K562 (cell line): ENCODE data around the gene ALDH3B2. TPM values are rescaled to one million over a fixed set of nuclear protein-coding genes. Genes with fewer than 3 reads are reported as not detected.

Experiments used
- ATAC-seq: fragments of 200-7000 bp; cut with Tn5 transposase; 3 replicates; pipeline ENCODE4 v1.9.1; 2020; ENCODE audit warnings: moderate library complexity
- BruUV-seq: library from RNA; stranded (reverse); fragments of 400-500 nt; replicated peaks from 2 replicates; lab custom pipeline; 2021; lab: Mats Ljungman, UMichigan
- CTCF ChIA-PET: fragments of 300-600 bp; formaldehyde crosslinking; extraction: SDS; loops from one replicate; lab custom pipeline; 2021; ENCODE audit warnings: low intra/inter-chr PET ratio; lab: Yijun Ruan, JAX
- POLR2A ChIA-PET: fragments of 300-600, 350-650 bp; sonication (Branson Sonifier 250); formaldehyde crosslinking; extraction: SDS; loops from one replicate; lab custom pipeline; 2021; ENCODE audit warnings: antibody characterized with exemption, inconsistent platforms; lab: Yijun Ruan, JAX
- DNase-seq, 4 experiments: peaks; one replicate each; pipeline versions ENCODE4 v3.0.0 to v3.0.0-alpha.2; 2011 to 2018; ENCODE audit warnings: low spot score in 3 of 4, mixed read lengths in 3 of 4; ENCODE audit errors: extremely low read depth in 1 of 4
- FAIRE-seq: peaks from 2 replicates; lab custom pipeline; 2011; peaks lifted over from hg19 to GRCh38; lab: Jason Lieb, UNC
- H2AFZ ChIP-seq: 2 replicates; pipeline ENCODE4 v1.6.0; 2011; ENCODE audit warnings: low read depth, low read length, control low read depth, inconsistent platforms
- H3K27ac ChIP-seq: fragments of 200-600 bp; 3 replicates; pipeline ENCODE4 v1.8.0; 2011; ENCODE audit warnings: low read depth, mild to moderate bottlenecking, control low read depth, inconsistent platforms, low read length, moderate library complexity, mixed read lengths; ENCODE audit errors: extremely low read depth
- H3K27me3 ChIP-seq, 2 experiments: fragments of 300-600 bp in 1 of 2; 2 replicates in 1 of 2; 3 replicates in 1 of 2; pipeline versions ENCODE4 v1.6.0 to v1.8.0; 2011; ENCODE audit warnings: inconsistent platforms in 2 of 2, low read length in 2 of 2, mild to moderate bottlenecking in 1 of 2, mixed read lengths in 1 of 2, moderate library complexity in 1 of 2; ENCODE audit not compliant: control insufficient read depth in 2 of 2, insufficient read depth in 2 of 2
- H3K36me3 ChIP-seq: fragments of 300-600 bp; 3 replicates; pipeline ENCODE4 v1.8.0; 2011; ENCODE audit warnings: mild to moderate bottlenecking, low read length, inconsistent platforms; ENCODE audit not compliant: control insufficient read depth, insufficient read depth
- H3K4me1 ChIP-seq, 2 experiments: fragments of 200-600 bp in 1 of 2; replicated peaks in 1 of 2; 2 replicates in 1 of 2; 3 replicates in 1 of 2; pipeline versions ENCODE4 v1.5.1 to v1.8.0; 2011; ENCODE audit warnings: inconsistent platforms in 2 of 2, low read length in 2 of 2, mild to moderate bottlenecking in 1 of 2, mixed read lengths in 1 of 2, moderate library complexity in 1 of 2; ENCODE audit not compliant: control insufficient read depth in 2 of 2, insufficient read depth in 2 of 2
- H3K4me2 ChIP-seq: 2 replicates; pipeline ENCODE4 v1.6.1; 2011; ENCODE audit warnings: low read length, control low read depth, inconsistent platforms, mixed read lengths; ENCODE audit not compliant: insufficient read depth
- H3K4me3 ChIP-seq: fragments of 200-600 bp; sonication (generic), shearing (Covaris generic); 2 replicates; pipeline ENCODE4 v1.5.1; 2016; ENCODE audit warnings: control low read depth, inconsistent platforms
- H3K79me2 ChIP-seq: fragments of 200-600 bp; 3 replicates; pipeline ENCODE4 v1.8.0; 2011; ENCODE audit warnings: low read length, inconsistent platforms; ENCODE audit not compliant: control insufficient read depth, insufficient read depth
- H3K9ac ChIP-seq, 2 experiments: 2 replicates each; pipeline versions ENCODE4 v1.6.0 to v1.6.1; 2011; ENCODE audit warnings: low read depth in 2 of 2, low read length in 2 of 2, control low read depth in 1 of 2, inconsistent platforms in 1 of 2, mild to moderate bottlenecking in 1 of 2, mixed read lengths in 1 of 2; ENCODE audit not compliant: insufficient read depth in 1 of 2
- H3K9me1 ChIP-seq: one replicate; pipeline ENCODE4 v1.6.0; 2011; ENCODE audit warnings: inconsistent platforms, mild to moderate bottlenecking, low read length, moderate library complexity; ENCODE audit not compliant: control insufficient read depth, insufficient read depth
- H3K9me3 ChIP-seq: replicated peaks from 2 replicates; pipeline ENCODE4 v1.5.1; 2011; ENCODE audit warnings: low read depth, low read length, inconsistent platforms; ENCODE audit not compliant: control insufficient read depth, insufficient read depth
- H4K20me1 ChIP-seq: replicated peaks from 2 replicates; pipeline ENCODE4 v1.6.1; 2011; ENCODE audit warnings: low read length, inconsistent platforms, mixed read lengths; ENCODE audit not compliant: control insufficient read depth, insufficient read depth
- BRF2 ChIP-seq: IDR thresholded peaks from 3 replicates; pipeline ENCODE4 v1.6.1; 2011; ENCODE audit warnings: borderline replicate concordance, mild to moderate bottlenecking; ENCODE audit not compliant: insufficient read length, insufficient read depth
- RAD21 ChIP-seq, 2 experiments: fragments of 250-450 bp in 1 of 2; fragments of 450-650 bp in 1 of 2; sonication (Bioruptor Pico) in 1 of 2; formaldehyde crosslinking in 1 of 2; IDR thresholded peaks in 1 of 2; conservative IDR thresholded peaks in 1 of 2; 2 replicates each; pipeline versions ENCODE4 v1.4.0 to v1.8.0; 2020 to 2022; ENCODE audit warnings: mild to moderate bottlenecking in 2 of 2, moderate library complexity in 1 of 2
- ZFP36 ChIP-seq: fragments of 150-350 bp; IDR thresholded peaks from 2 replicates; pipeline ENCODE4 v1.6.1; 2018; ENCODE audit warnings: low read length, low read depth; ENCODE audit not compliant: partially characterized antibody
- ZNF436 ChIP-seq: fragments of 250-450, 450-650 bp; sonication (Bioruptor Pico); formaldehyde crosslinking; IDR thresholded peaks from 2 replicates; pipeline ENCODE4 v1.7.0; 2020; ENCODE audit warnings: mild to moderate bottlenecking
- ZNF512 ChIP-seq: IDR thresholded peaks from 2 replicates; pipeline ENCODE4 v1.6.1; 2016; ENCODE audit warnings: missing genetic modification characterization, missing compliant biosample characterization
- WGBS: fragments of 100-300 bp; shearing (Covaris generic); methylation state at CpG from one replicate; pipeline ENCODE4 v1.1.6; 2016; ENCODE audit warnings: low coverage, mixed read lengths; ENCODE audit not compliant: insufficient coverage; ENCODE audit errors: missing lambda C conversion rate; 5-methylcytosine and 5-hydroxymethylcytosine counted together
- in situ Hi-C: fragments of 300-500 bp; cut with MboI; formaldehyde crosslinking; loops from 4 replicates; pipeline ENCODE4 v1.15.0; 2018; ENCODE audit warnings: inconsistent platforms, mixed read lengths
- intact Hi-C: fragments of 100-400 bp; cut with micrococcal nuclease; formaldehyde crosslinking; loops from 2 replicates; pipeline ENCODE4 v1.14.2; 2022
- polyA plus RNA-seq, 8 experiments: library from polyadenylated mRNA; depleted of rRNA in 4 of 8; stranded (reverse) in 5 of 8; unstranded in 3 of 8; fragments of >200 nt; fragmentation: Nextera tagmentation in 2 of 8; fragmentation: Illumina TruSeq in 1 of 8; extraction: Ambion mirVana in 2 of 8; extraction: Trizol in 1 of 8; gene quantifications; 2 replicates each; pipeline versions ENCODE4 v1.2.1 to v1.2.3, GENCODE V29; 2011 to 2014; ENCODE audit warnings: inconsistent platforms in 1 of 8, missing spikeins in 1 of 8
- total RNA-seq, 7 experiments: library from RNA; depleted of rRNA in 6 of 7; stranded (reverse); fragments of >200 nt in 6 of 7; fragmentation: Illumina TruSeq in 2 of 7; extraction: Trizol in 2 of 7; gene quantifications; 2 replicates each; pipeline versions ENCODE4 v1.2.1 to v1.2.3, GENCODE V29; 2011 to 2021; ENCODE audit warnings: low replicate concordance in 1 of 7
- TF ChIP-seq, protein P1 (sequence below), 3 experiments: IDR thresholded peaks in 2 of 3; conservative IDR thresholded peaks in 1 of 3; 2 replicates each; pipeline ENCODE4 v1.5.1; 2011 to 2012; ENCODE audit warnings: low read length in 3 of 3, mild to moderate bottlenecking in 3 of 3, control low read depth in 2 of 3, improper control_type of control experiment in 1 of 3, inconsistent platforms in 1 of 3, low read depth in 1 of 3, mixed read lengths in 1 of 3, moderate library complexity in 1 of 3; ENCODE audit not compliant: insufficient read depth in 2 of 3
- TF ChIP-seq, protein P2 (sequence below): fragments of 450-650 bp; formaldehyde crosslinking; IDR thresholded peaks from 2 replicates; pipeline ENCODE4 v1.4.0; 2022; ENCODE audit warnings: missing genetic modification characterization

The ALDH3B2 gene
- total and polyA plus RNA-seq, 9 of the 15 experiments (the other 6 are each of a cell fraction or from before 2014, with no cell fraction given), result not detected

- peak; percentile 71 for TF ChIP-seq ZNF436 (CRISPR knock-in tag)
- no peak for TF ChIP-seq BRF2
Observed at GRCh38 chr11:67646535-67647336, 27.7 kb downstream of the ALDH3B2 start (continued).

DNA sequence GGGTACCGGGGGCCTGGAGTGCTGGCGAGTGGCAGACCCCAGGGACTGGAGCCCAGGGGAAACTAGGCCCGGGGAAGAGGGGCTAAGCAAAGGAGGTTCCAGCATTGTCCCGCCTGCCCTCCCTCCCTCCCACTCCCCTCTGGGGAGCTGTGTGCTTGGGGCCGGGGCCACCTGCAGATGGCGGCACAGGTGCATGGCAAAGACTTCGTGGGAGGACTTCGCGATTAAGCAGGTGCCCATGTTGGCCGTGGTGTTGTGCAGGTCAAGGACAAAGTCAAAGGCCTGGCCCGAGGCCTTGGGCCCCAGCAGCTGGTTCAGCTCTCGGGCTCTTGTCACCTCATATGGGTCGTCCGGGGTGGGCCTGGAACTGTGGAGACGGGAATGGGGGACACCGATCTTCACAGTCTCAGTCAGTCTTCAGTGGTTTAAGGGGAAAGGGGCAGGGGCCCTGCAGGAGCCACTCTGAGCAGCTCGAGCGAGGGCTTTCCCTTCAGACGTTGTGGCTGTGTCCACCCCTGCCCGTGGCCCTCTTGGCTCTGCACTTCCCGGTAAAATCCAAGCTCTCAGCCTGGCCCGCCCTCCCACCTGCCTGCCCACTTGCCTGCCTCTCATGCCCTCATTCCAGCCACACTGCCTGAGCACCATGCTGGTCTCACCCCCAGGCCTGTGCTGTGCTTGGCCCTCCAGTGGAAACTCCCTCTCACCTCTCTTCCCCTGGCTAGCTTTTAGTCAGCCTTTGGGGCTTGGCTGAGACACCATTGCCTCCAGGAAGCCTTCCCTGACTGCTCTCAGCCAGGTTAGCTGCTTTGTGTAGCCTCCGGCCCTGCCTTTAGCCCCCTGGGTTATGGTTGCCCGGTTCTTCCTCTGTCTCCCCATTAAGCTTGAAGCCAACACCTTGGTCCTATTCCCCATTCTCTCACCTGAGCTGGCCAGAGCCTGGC lies 28.6 kb downstream of the ALDH3B2 start:
- Histone ChIP-seq H3K27me3 (peaks cover 2 to 20% of the 10 kb centered on the region in 2 experiments; a peak in 3 of 5 replicates), H3K27ac (no peak overlapping the region), H3K4me3 (no peak overlapping the region), H3K4me2 (no peak overlapping the region), H3K79me2 (no peaks in the 10 kb centered on the region), H3K9me1 (no peaks in the 10 kb centered on the region), H4K20me1 (peaks cover 3% of the 10 kb centered on the region; the same call in 1 of the 2 replicates), H3K9me3 (no peaks in the 10 kb centered on the region; the same call in none of the 2 replicates), H2AFZ (no peak overlapping the region), H3K4me1 (peaks cover 0 to 48% of the 10 kb centered on the region in 2 experiments; a peak in 2 of 5 replicates), H3K9ac (0 out of 4 replicates have a peak overlapping the region, but pooled peaks of 1 of the 2 experiments have one; percentile 28), H3K36me3 (no peaks in the 10 kb centered on the region)
- FAIRE-seq, result no peak
- in situ Hi-C loops, result no loop called here
- ChIA-PET CTCF (no interaction called here), POLR2A (interaction anchor here (1.0 kb wide), 1 partner anchor 28 kb away, joined by 3 read pairs; no protein-coding TSS in a partner anchor)
- 46% methylated on average over 16 of the region's 24 CpGs for WGBS
- no peak for DNase-seq
- 0 out of 3 replicates have a peak, but pooled peaks have one; percentile 6 for ATAC-seq
- no TSS peak for BruUV-seq
- intact Hi-C loops, result loop anchor here (10.0 kb wide), 1 partner anchor 159 kb away; no protein-coding TSS in a partner anchor
- TF ChIP-seq RAD21 (CRISPR knock-in tag; conservative IDR thresholded peaks at IDR 0.05 in 1 of 2, IDR thresholded peaks at IDR 0.05 in 1 of 2), result peak in 1 of 2 experiments; percentile 21; a peak in 1 of 4 replicates
- no peak for TF ChIP-seq ZNF512
- TF ChIP-seq, protein P1, sequence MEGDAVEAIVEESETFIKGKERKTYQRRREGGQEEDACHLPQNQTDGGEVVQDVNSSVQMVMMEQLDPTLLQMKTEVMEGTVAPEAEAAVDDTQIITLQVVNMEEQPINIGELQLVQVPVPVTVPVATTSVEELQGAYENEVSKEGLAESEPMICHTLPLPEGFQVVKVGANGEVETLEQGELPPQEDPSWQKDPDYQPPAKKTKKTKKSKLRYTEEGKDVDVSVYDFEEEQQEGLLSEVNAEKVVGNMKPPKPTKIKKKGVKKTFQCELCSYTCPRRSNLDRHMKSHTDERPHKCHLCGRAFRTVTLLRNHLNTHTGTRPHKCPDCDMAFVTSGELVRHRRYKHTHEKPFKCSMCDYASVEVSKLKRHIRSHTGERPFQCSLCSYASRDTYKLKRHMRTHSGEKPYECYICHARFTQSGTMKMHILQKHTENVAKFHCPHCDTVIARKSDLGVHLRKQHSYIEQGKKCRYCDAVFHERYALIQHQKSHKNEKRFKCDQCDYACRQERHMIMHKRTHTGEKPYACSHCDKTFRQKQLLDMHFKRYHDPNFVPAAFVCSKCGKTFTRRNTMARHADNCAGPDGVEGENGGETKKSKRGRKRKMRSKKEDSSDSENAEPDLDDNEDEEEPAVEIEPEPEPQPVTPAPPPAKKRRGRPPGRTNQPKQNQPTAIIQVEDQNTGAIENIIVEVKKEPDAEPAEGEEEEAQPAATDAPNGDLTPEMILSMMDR (IDR thresholded peaks at IDR 0.05 in 2 of 3, conservative IDR thresholded peaks at IDR 0.05 in 1 of 3; ENCODE audit: insufficient read depth in 2 of 3, low read depth in 1 of 3, low read length in 3 of 3), result peak in 1 of 3 experiments; percentile 18; a peak in 1 of 6 replicates
- peak; percentile 75 for TF ChIP-seq ZFP36
- TF ChIP-seq, protein P2, sequence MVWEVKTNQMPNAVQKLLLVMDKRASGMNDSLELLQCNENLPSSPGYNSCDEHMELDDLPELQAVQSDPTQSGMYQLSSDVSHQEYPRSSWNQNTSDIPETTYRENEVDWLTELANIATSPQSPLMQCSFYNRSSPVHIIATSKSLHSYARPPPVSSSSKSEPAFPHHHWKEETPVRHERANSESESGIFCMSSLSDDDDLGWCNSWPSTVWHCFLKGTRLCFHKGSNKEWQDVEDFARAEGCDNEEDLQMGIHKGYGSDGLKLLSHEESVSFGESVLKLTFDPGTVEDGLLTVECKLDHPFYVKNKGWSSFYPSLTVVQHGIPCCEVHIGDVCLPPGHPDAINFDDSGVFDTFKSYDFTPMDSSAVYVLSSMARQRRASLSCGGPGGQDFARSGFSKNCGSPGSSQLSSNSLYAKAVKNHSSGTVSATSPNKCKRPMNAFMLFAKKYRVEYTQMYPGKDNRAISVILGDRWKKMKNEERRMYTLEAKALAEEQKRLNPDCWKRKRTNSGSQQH, result no peak
